Measurements from ENCODE around the gene RGR. TPM values are rescaled to one million over a fixed set of nuclear protein-coding genes. Genes with fewer than 3 reads are reported as not detected.

RGR gene
- total RNA-seq, 2 donors from 2014 or later: not detected

GRCh38 chr10:84201244-84201606, 43.6 kb upstream of the RGR start:
- no peak overlapping the region for H3K9ac ChIP-seq (ENCODE audit: extremely low read depth, low read length, poor library complexity, severe bottlenecking)
- Mint-ChIP-seq H3K4me3 (no peak overlapping the region), H3K27ac (no peak overlapping the region), H3K36me3 (ENCODE audit: low read depth) (no peaks in the 10 kb centered on the region), H3K4me1 (peaks cover 4% of the 10 kb centered on the region), H3K27me3 (ENCODE audit: insufficient read depth) (peaks cover 30% of the 10 kb centered on the region), H3K9me3 (no peaks in the 10 kb centered on the region)
- H3K27me3 ChIP-seq (ENCODE audit: control insufficient read depth, insufficient read depth, low read length, poor library complexity, severe bottlenecking): peaks cover 35% of the 10 kb centered on the region
- 69 to 86% methylated on average over 4 to 6 of the region's 6 CpGs for WGBS, 2 experiments (ENCODE audit: insufficient coverage in 1 of 2, insufficient read length in 1 of 2)
- no peaks in the 10 kb centered on the region for H3K36me3 ChIP-seq (ENCODE audit: control insufficient read depth, insufficient read depth, low read length)
- peak; percentile 67 for TF ChIP-seq CTCF (conservative IDR thresholded peaks at IDR 0.05)
- no peaks in the 10 kb centered on the region for H3K9me3 ChIP-seq (ENCODE audit: control insufficient read depth, low read length)
- no peaks in the 10 kb centered on the region for H3K4me1 ChIP-seq (ENCODE audit: control insufficient read depth, insufficient read depth, low read length)
- no peak overlapping the region for H3K4me3 ChIP-seq (ENCODE audit: low read length)
- no peak for DNase-seq
- H3K27ac ChIP-seq (ENCODE audit: low read depth, low read length): no peak overlapping the region

DNA sequence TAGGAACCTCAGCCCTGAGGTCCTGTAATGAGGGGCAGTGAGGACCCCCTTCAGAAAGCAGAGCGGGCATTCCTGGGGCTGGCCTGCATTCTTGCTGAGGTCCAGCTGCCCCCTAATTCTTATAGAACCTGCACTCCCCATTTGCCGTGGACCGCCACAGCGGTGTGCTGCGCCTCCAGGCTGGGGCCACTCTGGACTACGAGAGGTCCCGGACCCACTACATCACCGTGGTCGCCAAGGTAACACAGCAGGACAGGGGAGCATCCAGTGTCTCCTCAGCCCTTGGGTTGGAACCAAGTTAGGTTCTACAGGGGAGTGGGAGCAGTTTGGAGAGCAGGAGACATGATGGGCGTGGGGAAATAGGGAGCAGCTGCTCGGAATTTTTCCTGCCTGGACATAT, 43.2 kb upstream of the RGR start:
- WGBS, 2 experiments (ENCODE audit: insufficient coverage in 1 of 2, insufficient read length in 1 of 2): 89 to 92% methylated on average over 4 to 11 of the region's 11 CpGs
- no peak overlapping the region for H3K4me3 Mint-ChIP-seq
- no peak for DNase-seq

DNA sequence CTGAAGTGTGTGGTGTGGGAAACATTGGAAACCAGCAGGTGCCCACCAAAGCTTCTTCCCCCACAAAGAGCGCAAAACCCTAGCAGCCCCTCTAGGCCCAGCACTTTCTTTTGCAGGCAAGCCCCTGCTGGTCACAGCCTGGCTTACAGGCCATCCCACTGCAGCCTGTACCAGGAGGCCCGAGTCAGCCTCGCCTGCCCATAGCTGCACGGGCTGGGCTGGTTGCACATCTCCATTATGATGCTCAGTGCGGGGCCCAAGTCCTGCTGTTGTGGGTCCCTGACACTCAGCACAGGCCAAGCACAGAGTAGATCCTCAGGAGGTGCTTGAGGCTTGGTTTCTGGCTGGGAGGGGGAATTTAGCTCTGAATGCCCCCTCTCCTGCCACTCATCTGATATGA, 42.5 kb upstream of the RGR start:
- TF ChIP-seq CTCF (conservative IDR thresholded peaks at IDR 0.05): peak; percentile 51
- no peak overlapping the region for H3K27ac Mint-ChIP-seq
- H3K4me1 Mint-ChIP-seq: no peaks in the 10 kb centered on the region
- DNase-seq: no peak
- H3K4me3 Mint-ChIP-seq: no peak overlapping the region
- no peaks in the 10 kb centered on the region for H3K36me3 ChIP-seq (ENCODE audit: control insufficient read depth, insufficient read depth, low read length)
- H3K27ac ChIP-seq (ENCODE audit: low read depth, low read length): no peak overlapping the region
- no peak overlapping the region for H3K4me3 ChIP-seq (ENCODE audit: low read length)
- no peaks in the 10 kb centered on the region for H3K4me1 ChIP-seq (ENCODE audit: control insufficient read depth, insufficient read depth, low read length)
- H3K36me3 Mint-ChIP-seq (ENCODE audit: low read depth): no peaks in the 10 kb centered on the region
- H3K9me3 Mint-ChIP-seq: no peaks in the 10 kb centered on the region
- peaks cover 31% of the 10 kb centered on the region for H3K27me3 ChIP-seq (ENCODE audit: control insufficient read depth, insufficient read depth, low read length, poor library complexity, severe bottlenecking)
- H3K27me3 Mint-ChIP-seq (ENCODE audit: insufficient read depth): peaks cover 22% of the 10 kb centered on the region
- 96 to 100% methylated on average over 2 to 5 of the region's 5 CpGs for WGBS, 2 experiments (ENCODE audit: insufficient coverage in 1 of 2, insufficient read length in 1 of 2)
- no peaks in the 10 kb centered on the region for H3K9me3 ChIP-seq (ENCODE audit: control insufficient read depth, low read length)
- H3K9ac ChIP-seq (ENCODE audit: extremely low read depth, low read length, poor library complexity, severe bottlenecking): no peak overlapping the region

More for the DNA sequence above, 43.2 kb upstream of the RGR start:
- Mint-ChIP-seq H3K27ac (no peak overlapping the region), H3K27me3 (ENCODE audit: insufficient read depth) (peaks cover 25% of the 10 kb centered on the region), H3K4me1 (no peaks in the 10 kb centered on the region), H3K36me3 (ENCODE audit: low read depth) (no peaks in the 10 kb centered on the region), H3K9me3 (no peaks in the 10 kb centered on the region)
- H3K36me3 ChIP-seq (ENCODE audit: control insufficient read depth, insufficient read depth, low read length): no peaks in the 10 kb centered on the region
- no peak overlapping the region for H3K27ac ChIP-seq (ENCODE audit: low read depth, low read length)
- no peak overlapping the region for H3K9ac ChIP-seq (ENCODE audit: extremely low read depth, low read length, poor library complexity, severe bottlenecking)
- no peaks in the 10 kb centered on the region for H3K4me1 ChIP-seq (ENCODE audit: control insufficient read depth, insufficient read depth, low read length)
- no peak overlapping the region for H3K4me3 ChIP-seq (ENCODE audit: low read length)
- peak; percentile 4 for TF ChIP-seq CTCF (conservative IDR thresholded peaks at IDR 0.05)
- peaks cover 31% of the 10 kb centered on the region for H3K27me3 ChIP-seq (ENCODE audit: control insufficient read depth, insufficient read depth, low read length, poor library complexity, severe bottlenecking)
- H3K9me3 ChIP-seq (ENCODE audit: control insufficient read depth, low read length): no peaks in the 10 kb centered on the region
